HG03520 (cell line): Measurements from ENCODE around the gene PAK1IP1.
"Not testable (repeated sequence)": the region's sequence is repeated elsewhere in the genome, so short reads cannot be mapped to it uniquely, and the experiment has no call there.

Source experiments
- ATAC-seq: cut with Tn5 transposase; IDR thresholded peaks from one replicate; pipeline ENCODE4 v1.9.1; 2021; ENCODE audit warnings: mild to moderate bottlenecking, moderate library complexity; ENCODE audit not compliant: unreplicated experiment

Gene PAK1IP1, protein sequence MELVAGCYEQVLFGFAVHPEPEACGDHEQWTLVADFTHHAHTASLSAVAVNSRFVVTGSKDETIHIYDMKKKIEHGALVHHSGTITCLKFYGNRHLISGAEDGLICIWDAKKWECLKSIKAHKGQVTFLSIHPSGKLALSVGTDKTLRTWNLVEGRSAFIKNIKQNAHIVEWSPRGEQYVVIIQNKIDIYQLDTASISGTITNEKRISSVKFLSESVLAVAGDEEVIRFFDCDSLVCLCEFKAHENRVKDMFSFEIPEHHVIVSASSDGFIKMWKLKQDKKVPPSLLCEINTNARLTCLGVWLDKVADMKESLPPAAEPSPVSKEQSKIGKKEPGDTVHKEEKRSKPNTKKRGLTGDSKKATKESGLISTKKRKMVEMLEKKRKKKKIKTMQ

DNA sequence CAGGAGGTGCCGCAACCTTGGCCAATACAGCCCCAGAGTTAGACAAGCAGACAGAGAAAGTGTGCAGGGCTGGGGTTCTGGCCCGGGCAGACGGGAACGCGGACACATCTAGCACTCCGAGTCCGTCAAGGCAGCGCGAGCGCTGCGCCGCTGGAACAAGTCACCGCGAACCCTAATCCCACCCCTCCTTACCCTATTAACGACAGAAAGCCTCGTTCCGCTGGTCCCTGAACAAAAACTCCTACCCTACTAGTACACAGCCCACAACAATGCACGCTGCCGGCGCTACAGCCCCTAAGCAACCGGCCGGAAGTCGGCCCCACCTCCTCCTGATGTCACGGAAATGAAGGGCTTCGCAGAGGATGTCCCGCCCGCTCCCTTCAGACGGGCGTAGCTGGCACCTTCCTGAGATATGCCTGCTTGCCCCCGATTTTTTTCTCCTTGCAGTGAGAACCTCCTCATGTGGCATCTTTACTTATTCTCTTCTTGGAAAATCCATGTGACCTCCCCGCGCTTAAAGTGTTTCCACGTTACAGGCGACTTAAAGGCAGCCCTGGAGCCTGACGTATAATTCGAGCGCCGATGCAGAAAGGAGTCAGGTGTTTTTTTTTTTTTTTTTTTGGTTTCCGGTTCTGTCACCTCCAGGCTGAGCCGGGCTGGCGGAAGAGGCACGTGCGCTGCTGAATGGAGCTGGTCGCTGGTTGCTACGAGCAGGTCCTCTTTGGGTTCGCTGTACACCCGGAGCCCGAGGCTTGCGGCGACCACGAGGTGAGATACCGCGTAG, at the start of gene PAK1IP1, which contains the start of gene C6orf52:
Gene PAK1IP1 (plus strand): TSS at position 671 of the 784 bp plus-strand sequence. CDS start 14 bp downstream, at position 685.
Gene C6orf52 (minus strand): TSS at position 315 of the 784 bp plus-strand sequence. CDS start 7,066 bp downstream, outside the sequence.
- ATAC-seq: peak; percentile 95

DNA sequence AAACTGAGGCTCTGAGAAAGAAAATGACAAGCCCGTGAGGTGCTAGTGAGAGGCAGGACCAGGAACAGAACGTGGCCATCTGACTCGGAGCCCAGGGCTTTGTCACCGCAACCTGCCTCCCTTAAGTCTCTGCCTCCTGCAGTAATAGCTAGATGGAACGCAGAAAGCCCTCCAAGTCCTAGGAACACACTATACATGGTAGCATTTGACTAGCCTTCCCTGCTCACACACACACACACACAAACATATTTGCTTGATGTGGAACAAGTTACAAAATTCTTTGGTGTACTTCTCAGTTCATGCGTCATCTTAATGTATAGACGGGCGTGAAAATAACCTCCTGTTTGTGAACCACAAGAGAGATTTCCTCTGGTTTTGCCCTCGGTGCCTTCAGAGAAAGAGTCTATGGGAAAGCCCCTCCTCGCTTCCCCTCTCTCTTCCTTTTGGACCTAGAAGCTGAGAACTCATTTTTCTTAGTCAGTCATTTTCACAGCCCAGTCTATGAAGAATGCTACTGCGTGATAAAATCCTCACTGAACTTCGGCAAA, 39.2 kb upstream of the PAK1IP1 start:
- no peak for ATAC-seq

DNA sequence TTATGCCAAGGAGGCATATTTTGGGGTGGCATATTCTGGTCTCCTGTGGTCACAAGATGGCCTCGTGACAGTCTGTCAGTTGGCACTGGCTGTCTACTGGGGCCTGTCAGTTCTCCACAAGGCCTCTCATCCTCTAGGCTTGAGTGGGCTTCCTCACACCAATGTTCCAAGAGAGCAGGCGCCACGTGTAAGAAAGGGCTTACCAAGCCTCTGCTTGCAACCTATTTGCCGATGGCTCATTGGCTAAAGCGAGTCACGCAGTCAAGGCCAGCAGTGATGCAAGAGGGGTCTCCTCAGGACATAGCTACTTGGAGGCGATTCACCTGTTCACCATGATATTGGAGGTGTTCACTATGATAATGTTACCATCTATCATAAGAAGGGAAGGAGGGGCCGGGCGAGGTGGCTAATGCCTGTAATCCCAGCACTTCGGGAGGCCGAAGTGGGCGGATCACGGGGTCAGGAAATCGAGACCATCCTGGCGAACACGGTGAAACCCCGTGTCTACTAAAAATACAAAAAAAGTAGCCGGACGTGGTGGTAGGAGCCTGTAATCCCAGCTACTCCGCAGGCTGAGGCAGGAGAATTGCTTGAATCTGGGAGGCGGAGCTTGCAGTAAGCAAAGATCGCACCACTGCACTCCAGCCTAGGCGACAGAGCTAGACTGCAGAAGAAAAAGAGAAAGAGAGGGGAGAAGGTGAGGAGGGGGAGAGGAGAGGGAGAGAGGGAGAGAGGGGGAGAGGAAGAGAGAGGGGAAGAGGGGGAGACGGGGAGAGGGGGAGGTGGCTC, 35.7 kb upstream of the PAK1IP1 start:
- ATAC-seq: no peak

DNA sequence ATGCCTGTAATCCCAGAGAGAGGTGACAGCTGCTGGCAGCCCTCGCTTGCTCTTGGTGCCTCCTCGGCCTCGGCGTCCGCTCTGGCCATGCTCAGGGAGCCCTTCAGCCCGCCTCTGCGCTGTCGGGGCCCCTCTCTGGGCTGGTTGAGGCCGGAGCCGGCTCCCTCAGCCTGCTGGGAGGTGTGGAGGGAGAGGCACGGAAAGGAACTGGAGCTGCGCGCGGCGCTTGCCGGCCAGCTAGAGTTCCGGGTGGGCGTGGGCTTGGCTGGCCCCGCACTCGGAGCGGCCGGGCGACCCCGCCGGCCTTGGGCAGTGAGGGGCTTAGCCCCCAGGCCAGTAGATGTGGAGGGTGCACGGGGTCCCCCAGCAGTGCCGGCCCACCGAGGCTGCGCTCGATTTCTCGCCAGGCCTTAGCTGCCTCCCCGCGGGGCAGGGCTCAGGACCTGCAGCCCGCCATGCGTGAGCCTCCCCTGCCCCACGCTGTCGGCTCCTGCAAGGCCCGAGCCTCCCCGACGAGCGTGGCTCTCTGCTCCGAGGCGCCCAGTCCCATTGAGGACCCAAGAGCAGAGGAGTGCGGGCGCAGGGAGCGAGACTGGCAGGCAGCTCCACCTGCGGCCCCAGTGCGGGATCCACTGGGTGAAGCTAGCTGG, 34.9 kb upstream of the PAK1IP1 start:
- ATAC-seq: no peak

DNA sequence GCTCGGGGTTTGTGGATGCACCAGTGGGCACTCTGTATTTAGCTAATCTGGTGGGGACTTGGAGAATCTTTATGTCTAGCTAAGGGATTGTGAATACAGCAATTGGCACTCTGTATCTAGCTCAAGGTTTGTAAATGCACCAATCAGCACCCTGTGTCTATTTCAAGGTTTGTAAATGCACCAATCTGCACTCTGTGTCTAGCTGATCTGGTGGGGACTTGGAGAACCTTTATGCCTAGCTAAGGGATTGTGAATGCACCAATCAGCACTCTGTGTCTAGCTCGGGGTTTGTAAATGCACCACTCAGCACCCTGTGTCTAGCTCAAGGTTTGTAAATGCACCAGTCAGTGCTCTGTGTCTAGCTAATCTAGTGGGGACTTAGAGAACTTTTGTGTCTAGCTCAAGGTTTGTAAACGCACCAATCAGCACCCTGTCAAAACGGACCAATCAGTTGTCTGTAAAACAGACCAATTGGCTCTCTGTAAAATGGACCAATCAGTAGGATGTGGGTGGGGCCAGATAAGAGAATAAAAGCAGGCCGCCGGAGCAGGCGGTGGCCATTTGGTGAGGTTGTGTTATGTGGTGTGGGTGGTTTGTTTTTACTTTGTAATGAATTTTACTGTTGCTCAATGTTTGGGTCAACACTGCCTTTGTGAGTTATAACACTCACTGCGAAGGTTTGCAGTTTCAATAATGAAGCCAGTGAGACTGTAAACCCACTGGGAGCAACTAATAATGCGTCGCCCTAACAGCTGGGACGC, 34.2 kb upstream of the PAK1IP1 start:
- not testable (repeated sequence) for ATAC-seq

DNA sequence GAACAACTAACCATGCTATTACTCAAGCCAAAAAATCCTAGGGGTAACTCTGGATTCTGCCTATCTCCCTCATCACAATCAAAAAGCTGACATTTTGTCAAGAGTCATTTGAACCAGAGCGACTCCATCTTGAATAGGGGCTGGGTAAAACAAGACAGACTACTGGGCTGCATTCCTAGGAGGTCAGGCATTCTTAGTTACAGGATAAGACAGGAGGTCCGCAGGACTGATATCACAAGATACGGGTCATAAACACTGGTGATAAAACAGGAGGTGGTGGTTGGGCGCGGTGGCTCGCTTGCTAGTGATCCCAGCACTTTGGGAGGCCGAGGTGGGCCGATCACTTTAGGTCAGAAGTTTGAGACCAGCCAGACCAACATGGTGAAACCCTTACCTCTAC, 32.6 kb upstream of the PAK1IP1 start:
- ATAC-seq: no peak

DNA sequence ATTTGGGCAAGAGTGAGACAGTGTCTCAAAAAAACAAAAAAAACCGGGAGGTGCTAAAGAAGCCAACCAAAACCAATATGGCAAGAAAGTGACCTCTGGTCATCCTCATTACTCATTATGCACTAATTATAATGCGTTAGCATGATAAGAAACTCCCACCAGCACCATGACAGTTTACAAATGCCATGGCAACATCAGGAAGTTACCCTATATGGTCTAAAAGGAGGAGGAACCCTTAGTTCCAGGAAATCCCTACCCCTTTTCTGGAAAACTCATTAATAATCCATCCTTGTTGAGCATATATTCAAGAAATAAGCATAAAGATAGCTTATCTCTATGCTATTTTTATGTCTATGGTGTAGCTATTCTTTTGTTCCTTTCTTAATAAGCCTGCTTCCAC, 32.0 kb upstream of the PAK1IP1 start:
- ATAC-seq: no peak

DNA sequence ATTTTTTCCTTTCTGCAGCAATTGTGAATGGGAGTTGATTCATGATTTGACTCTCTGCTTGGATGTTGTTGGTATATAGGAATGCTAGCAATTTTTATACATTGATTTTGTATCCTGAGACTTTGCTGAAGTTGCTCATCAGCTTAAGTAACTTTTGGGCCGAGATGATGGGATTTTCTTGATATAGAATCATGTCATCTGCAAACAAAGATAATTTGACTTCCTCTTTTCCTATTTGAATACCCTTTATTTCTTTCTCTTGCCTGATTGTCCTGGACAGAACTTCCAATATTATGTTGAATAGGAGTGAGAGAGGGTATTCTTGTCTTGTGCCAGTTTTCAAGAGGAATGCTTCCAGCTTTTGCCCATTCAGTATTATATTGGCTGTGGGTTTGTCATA, 29.2 kb upstream of the PAK1IP1 start:
- not testable (repeated sequence) for ATAC-seq

DNA sequence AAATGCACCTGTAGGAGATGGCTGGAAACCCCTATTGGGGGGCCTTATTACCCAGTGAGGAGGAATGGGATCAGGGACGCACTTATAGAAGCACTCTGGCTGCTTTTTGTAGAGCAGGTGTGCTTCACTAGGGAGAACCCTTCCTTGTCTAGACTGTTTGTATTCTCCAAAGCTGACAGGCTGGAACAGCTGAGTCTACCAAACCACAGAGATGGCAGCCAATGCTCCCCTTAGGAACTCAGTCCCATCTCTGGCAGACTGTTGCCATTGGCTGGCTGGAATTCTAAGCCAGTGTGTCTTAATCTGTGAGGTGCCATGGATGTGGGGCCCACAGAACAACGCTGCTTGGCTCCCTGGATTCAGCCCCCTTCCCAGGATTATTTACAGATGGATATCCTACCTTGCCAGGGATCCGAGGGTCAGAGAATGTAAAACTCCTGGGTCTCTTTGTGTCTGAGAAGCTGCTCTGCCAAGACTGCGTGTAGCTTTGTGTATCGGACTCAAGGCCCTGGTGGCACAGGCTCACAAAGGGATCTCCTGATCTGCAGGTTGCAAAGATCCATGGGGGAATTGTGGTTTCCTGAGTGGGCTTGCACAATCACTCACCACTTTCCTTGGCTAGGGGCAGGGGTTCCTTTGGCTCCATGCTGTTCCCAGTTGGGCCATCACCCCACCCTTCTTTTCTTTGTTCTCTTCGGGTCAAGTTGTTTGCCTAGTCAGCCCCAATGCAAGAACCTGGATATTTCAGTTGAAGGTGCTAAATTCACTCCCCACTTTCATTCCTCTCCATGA, 26.4 kb upstream of the PAK1IP1 start:
- ATAC-seq: no peak

DNA sequence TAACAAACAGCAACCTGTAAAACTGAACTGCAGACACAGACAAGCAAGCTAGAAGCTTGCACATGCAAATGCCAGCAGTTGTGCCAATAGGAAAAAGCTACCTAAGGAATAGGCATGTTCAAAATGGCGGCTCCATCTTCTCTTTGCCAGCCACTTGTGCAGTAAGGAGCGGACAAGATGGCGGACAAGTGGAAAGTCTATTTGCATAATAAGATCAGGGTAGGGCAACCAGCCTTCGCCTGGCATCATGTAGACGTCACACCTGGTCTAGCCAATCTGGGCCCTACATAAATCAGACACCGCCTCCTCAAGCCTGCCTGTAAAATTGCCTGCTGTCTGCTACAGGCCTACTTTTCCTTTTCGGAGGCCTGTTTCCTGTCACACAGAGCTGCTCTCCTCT, 18.4 kb upstream of the PAK1IP1 start:
- no peak for ATAC-seq

DNA sequence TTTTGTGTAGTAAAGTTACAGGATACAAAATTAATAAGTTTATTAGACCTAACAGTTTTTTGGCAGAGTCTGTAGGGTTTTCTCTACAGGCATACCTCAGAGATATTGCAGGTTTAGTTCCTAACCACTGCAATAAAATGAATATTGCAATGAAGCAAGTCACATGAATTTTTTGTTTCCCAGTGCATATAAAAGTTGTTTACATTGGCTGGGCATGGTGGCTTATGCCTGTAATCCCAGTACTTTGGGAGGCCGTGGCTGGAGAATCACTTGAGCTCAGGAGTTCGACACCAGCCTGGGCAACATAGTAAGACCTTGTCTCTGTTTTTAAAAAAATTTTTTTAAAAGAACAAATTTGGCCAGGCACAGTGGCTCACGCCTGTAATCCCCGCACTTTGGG, 16.3 kb upstream of the PAK1IP1 start:
- no peak for ATAC-seq

DNA sequence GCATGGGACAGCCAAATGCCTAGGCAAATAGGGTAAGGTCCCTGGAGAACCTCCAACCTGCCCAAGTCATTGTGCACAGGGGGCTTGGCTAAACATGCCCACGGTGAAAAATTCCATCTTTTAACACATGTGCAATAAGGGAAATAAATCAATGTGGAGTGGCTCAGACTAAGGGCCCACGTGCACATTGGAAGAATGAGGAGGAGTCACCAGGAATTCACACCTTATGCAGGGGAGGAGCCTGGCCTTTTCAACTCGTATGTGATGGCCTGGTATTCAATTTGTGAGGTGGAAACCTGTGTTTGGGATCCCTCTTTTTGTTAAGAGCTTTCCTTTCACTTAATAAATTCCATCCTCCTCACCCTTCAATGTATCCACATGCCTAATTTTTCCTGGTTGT, 13.0 kb upstream of the PAK1IP1 start:
- no peak for ATAC-seq

DNA sequence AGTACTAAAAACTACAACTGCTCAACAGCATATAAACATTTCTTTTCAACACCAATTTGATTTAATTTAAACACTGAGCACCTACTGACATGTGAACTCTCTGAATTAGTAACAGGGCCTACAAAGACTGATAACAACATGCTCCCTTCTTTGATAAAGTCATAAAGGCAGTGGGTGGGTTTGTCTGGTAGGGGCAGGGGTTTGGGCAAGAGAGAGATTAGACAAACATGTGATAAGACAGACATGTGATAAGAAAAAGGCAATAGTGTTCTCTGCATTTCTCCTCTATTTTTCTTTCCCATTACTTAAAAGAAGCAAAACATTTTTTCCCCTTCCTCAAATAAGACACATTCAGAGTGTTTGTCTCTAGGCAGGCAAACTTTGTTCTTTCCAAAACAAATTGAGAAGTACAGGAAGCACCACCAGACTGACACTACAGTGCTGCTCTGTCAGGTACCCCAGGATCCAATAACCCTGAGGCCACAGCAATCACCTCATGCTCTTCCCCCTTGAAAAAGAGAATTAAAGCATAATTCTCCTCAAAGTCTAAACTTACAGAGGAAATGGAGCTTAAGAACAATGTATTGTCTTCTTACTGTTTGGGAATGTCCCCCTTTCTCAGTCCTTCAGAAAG, 12.3 kb upstream of the PAK1IP1 start:
- ATAC-seq: no peak

DNA sequence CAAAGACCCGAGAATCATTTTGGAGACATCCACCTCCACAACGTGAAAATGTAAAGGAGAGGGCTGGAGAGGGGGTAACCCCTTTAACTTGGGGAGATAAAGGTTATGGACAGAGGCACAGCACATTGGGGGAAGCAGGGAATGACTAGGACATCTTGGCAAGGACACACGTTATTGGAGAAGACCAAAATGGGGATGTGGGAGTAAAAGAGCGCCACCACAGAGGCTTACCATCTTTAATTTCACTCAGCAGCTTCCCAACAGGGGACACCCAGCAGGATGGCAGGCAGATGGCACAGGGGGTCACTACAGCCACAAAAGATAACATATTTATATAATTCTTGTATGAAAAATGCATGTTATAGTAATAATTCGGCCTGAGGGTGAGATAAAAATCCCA, 10.2 kb upstream of the PAK1IP1 start:
- no peak for ATAC-seq

DNA sequence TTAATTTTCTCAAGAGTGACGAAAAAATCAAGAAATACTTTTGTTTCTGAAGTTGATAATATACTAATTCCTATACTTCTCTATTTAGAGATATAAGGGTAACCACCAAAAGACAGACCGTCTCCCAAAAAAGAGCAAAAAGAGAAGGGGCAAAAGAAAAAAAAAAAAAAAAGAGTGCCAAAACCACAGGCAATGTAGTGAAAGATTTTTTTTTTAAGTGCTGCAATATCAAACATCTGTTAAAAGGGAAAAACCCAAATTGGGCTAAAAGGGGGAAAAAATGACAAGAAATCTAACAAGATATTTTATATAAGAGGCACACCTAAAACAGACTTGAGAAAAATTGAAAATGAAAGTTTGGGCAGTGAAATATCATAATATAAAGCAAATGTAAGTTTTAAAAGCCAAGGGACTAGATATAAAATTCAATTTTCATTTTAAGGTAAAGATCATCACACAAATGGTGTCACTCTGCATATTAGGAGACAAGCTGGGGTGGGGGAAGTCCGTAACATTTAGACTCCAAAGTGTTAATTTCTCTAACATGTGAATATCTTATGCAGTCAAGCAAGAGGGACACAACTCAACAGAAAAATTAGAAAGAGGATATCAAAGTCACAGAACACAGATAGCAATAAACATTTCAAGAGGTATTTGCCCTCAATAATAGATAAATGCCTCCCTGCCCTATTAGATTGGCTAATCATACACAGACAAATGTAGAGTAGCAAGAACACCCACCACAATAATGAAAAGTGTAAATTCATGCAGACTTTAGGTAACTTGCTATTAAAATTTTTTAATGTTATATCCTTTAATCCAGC, 9.5 kb upstream of the PAK1IP1 start:
- no peak for ATAC-seq

DNA sequence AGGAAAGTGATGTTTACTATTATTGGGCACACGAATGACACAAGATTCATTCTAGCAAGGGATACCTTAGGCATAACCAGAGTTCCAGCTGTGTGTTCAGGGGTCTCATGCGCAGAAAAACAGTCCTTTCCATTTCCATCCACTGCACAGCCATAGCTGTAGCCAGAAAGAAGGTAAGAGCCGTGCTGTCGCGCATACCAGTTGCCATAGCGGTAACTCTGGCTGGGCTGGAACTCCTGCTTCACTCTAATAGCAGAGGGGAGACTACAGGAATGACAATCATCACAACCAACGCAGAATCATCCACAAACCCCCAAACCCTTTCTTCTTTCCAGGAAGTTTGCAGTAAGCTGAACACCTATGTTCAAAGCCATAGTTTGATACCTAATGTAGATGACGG, 7.9 kb upstream of the PAK1IP1 start:
- no peak for ATAC-seq

DNA sequence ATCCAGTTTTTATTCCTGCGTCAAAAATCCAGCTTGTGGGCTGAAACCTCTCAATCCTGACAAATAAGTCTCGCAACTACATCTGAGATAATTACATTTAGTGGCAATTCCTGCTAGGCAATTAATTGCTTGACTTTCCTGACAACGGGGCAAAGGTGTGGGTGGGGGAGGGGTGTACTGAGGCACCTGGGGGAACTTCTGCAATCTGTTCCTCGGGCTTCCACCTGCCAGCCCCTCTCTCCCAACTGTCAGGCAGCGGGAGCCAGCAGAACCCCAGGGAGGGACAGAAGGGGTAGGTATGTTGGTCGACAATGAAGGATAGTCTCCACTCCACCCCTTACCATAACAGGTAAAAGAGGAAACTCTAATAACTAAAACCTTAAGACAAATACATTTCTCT, 7.2 kb upstream of the PAK1IP1 start:
- no peak for ATAC-seq
